Stimulated activated CD4-positive, alpha-beta T cell treated with anti-CD3 and anti-CD28 coated beads, Interleukin-2, amount 100 ng/mL, for 48 hours (primary cell): ENCODE data around the gene FAAP20.

Experiments
- DNase-seq, 2 donors: peaks; one replicate each; pipeline ENCODE4 v3.0.0-alpha.2; 2020

Gene FAAP20

GRCh38 chr1:2209400-2210083 is 15.0 kb upstream of the FAAP20 start:
- DNase-seq, result no peak

GRCh38 chr1:2208309-2209239 is 14.0 kb upstream of the FAAP20 start:
- no peak for DNase-seq

GRCh38 chr1:2206813-2207487 is 12.4 kb upstream of the FAAP20 start:
- no peak for DNase-seq

- peak; percentile 86 to 91 for DNase-seq
Measured at GRCh38 chr1:2205191-2205952, 10.8 kb upstream of the FAAP20 start.

- no peak for DNase-seq
Measured at GRCh38 chr1:2204415-2205190, 10.0 kb upstream of the FAAP20 start.

- no peak for DNase-seq
Measured at GRCh38 chr1:2203671-2204414, 9.3 kb upstream of the FAAP20 start.

GRCh38 chr1:2202843-2203601 is 8.4 kb upstream of the FAAP20 start:
- no peak for DNase-seq

- no peak for DNase-seq
Measured at GRCh38 chr1:2202008-2202575, 7.5 kb upstream of the FAAP20 start.

GRCh38 chr1:2201062-2201461 is 6.5 kb upstream of the FAAP20 start:
- no peak for DNase-seq

- DNase-seq, result no peak
Measured at GRCh38 chr1:2200308-2200943, 5.9 kb upstream of the FAAP20 start.

- DNase-seq, result peak; percentile 73 to 74
Measured at GRCh38 chr1:2199042-2199810, 4.7 kb upstream of the FAAP20 start.

GRCh38 chr1:2198571-2198970 is 4.0 kb upstream of the FAAP20 start:
- no peak for DNase-seq

GRCh38 chr1:2197707-2198165 is 3.2 kb upstream of the FAAP20 start:
- no peak for DNase-seq

- DNase-seq, result no peak
Measured at GRCh38 chr1:2196901-2197638, 2.5 kb upstream of the FAAP20 start.

- DNase-seq, result no peak
Measured at GRCh38 chr1:2195785-2196184, 1.2 kb upstream of the FAAP20 start.

GRCh38 chr1:2194898-2195673 is 514 bp upstream of the FAAP20 start:
- peak; percentile 77 to 82 for DNase-seq
